Measurements from ENCODE around the gene CYP3A5. TPM values are rescaled to one million over a fixed set of nuclear protein-coding genes. Genes with fewer than 3 reads are reported as not detected.

The CYP3A5 gene
- total RNA-seq, 1 donor from 2014 or later = 15.5 TPM

DNA sequence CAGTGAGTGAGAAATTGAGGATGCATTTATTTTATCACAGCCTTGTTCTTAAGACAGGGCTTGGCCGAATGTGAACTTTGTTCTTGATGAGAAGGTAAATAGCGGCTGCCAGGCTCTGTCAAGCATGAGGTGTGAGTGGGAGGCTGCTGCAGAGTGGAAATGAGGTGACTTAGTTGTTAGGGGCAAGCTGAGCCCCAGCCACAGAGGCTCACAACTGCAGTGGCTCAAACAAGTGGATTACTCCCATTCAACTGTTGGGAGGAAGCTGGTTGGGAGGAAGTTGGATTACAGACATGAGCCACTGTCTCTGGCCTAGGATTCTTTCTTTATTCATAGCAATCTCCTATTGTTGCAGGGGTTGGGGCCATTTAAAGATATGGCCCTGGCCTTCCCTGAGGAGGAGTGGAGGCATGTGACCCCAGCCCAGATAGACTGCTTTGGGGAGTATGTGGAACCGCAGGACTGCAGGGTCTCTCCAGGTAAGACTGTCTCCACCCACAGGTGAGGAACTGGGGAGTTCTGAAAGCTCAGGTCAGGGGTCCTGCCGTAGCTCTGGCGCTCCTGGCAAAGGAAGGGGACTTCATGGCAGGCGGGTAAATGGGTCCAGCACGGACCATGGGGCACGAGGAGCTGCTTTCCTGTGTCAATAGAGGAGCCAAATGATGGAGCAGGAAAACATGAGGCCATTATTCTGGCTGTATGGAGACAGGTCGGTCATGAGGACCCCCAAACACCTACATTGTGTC lies 55.9 kb downstream of the CYP3A5 start:
- no peak overlapping the region for H3K27ac ChIP-seq
- no peak overlapping the region for H3K4me3 ChIP-seq
- H3K36me3 ChIP-seq = peaks cover 100% of the 10 kb centered on the region
- no peaks in the 10 kb centered on the region for H3K4me1 ChIP-seq
- intact Hi-C loops (cut with DNase I) = no loop called here
- DNase-seq (no peak), ATAC-seq (no peak)
- no peaks in the 10 kb centered on the region for H3K9me3 ChIP-seq
- TF ChIP-seq, protein P1, sequence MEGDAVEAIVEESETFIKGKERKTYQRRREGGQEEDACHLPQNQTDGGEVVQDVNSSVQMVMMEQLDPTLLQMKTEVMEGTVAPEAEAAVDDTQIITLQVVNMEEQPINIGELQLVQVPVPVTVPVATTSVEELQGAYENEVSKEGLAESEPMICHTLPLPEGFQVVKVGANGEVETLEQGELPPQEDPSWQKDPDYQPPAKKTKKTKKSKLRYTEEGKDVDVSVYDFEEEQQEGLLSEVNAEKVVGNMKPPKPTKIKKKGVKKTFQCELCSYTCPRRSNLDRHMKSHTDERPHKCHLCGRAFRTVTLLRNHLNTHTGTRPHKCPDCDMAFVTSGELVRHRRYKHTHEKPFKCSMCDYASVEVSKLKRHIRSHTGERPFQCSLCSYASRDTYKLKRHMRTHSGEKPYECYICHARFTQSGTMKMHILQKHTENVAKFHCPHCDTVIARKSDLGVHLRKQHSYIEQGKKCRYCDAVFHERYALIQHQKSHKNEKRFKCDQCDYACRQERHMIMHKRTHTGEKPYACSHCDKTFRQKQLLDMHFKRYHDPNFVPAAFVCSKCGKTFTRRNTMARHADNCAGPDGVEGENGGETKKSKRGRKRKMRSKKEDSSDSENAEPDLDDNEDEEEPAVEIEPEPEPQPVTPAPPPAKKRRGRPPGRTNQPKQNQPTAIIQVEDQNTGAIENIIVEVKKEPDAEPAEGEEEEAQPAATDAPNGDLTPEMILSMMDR (IDR thresholded peaks at IDR 0.05) = no peak
- H3K27me3 ChIP-seq (ENCODE audit: low read depth) = no peaks in the 10 kb centered on the region

DNA sequence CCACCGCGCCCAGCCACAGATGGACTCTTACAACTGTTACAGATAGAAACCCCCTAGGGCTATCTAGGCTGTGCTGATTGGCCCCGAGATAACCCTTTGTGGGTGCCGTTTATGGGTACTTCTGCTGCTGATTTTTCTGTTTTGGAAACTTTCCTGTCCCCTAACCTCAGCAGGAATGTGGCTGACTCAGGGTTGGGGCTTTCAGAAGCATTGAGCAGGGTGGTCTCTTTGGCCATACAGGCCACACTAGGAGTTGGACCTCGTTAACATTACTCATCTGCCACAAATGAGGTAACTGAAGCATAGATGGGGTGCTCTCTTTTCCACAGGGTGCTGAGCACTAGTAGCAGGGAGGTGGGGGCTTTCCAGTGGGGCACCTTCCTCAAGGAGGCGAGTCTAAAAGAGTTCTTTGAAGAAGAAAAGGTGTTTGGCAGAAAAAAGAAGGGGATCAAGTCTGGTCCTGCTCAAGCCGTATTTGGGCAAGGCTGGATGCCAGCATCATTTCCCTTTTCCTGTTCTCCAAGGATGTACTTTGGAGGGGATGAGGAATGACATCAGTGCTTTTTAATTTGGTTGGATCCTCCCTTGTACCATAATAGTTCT lies 56.6 kb downstream of the CYP3A5 start:
- H3K27ac ChIP-seq = no peak overlapping the region
- H3K4me3 ChIP-seq = no peak overlapping the region
- H3K4me1 ChIP-seq = no peaks in the 10 kb centered on the region
- ATAC-seq (no peak), DNase-seq (no peak)
- H3K9me3 ChIP-seq = no peaks in the 10 kb centered on the region
- no peaks in the 10 kb centered on the region for H3K27me3 ChIP-seq (ENCODE audit: low read depth)
- TF ChIP-seq, protein P1 (IDR thresholded peaks at IDR 0.05) = no peak
- intact Hi-C loops (cut with DNase I) = no loop called here
- peaks cover 99% of the 10 kb centered on the region for H3K36me3 ChIP-seq

DNA sequence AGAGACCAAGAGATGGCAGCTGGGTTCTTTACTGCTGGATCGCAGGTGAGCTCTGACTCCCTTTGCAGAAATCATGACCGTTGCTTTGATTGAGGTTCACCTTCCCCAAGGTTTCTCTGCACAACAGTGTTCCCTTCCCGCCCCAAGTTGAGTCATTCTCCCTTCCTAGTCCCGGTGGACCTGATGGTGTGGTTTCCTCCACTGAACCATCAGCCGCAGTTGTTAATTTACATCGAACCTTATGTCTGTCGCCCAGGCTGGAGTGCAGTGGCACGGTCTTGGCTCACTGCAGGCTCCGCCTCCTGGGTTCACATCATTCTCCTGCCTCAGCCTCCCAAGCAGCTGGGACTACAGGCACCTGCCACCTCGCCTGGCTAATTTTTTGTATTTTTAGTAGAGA lies 57.2 kb downstream of the CYP3A5 start:
- intact Hi-C loops (cut with DNase I) = no loop called here
- TF ChIP-seq, protein P1 (IDR thresholded peaks at IDR 0.05) = no peak
- DNase-seq = no peak
- ATAC-seq = no peak
- no peak overlapping the region for H3K4me3 ChIP-seq
- H3K4me1 ChIP-seq = peaks cover 5% of the 10 kb centered on the region
- no peaks in the 10 kb centered on the region for H3K27me3 ChIP-seq (ENCODE audit: low read depth)
- no peak overlapping the region for H3K27ac ChIP-seq
- peaks cover 93% of the 10 kb centered on the region for H3K36me3 ChIP-seq
- no peaks in the 10 kb centered on the region for H3K9me3 ChIP-seq

DNA sequence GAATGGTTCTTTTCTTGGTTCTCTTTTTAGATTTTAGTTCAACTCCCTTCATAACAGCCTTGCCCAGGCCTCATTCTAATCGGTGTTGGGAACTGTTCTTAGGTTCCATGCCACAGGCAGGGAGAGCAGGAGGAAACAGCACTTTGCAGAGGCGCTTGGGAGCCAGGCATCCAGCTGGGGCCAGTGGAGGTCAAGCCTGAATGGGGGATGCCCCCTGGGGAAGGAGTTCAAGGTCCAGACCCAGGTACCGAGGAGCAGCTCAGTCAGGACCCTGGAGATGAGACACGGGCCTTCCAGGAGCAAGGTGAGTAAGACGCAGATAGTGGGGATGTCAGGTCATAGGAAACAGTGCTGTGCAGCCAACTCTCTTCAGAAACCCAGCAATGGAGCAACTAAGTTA lies 58.5 kb downstream of the CYP3A5 start:
- H3K36me3 ChIP-seq = peaks cover 80% of the 10 kb centered on the region
- TF ChIP-seq, protein P1 (IDR thresholded peaks at IDR 0.05) = no peak
- no peak overlapping the region for H3K4me3 ChIP-seq
- intact Hi-C loops (cut with DNase I) = no loop called here
- no peaks in the 10 kb centered on the region for H3K9me3 ChIP-seq
- H3K27ac ChIP-seq = no peak overlapping the region
- no peaks in the 10 kb centered on the region for H3K27me3 ChIP-seq (ENCODE audit: low read depth)
- DNase-seq = no peak
- H3K4me1 ChIP-seq = peaks cover 10% of the 10 kb centered on the region
- ATAC-seq = no peak

DNA sequence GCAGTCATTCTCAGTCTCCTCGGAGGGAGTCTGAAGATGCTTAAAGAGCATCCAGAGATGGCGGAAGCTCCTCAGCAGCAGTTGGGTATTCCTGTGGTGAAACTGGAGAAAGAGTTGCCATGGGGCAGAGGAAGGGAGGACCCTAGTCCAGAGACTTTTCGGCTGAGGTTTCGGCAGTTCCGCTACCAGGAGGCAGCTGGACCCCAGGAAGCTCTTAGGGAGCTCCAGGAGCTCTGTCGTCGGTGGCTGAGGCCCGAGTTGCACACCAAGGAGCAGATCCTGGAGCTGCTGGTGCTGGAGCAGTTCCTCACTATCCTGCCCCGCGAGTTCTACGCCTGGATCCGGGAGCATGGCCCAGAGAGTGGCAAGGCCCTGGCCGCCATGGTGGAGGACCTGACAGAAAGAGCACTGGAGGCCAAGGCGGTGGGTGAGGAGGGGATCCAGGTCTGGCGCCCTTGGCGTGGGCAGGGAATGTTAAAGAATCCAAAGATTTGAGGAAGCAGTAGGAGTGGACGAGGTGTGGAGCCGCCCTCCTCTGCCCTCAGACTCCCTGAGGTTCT lies 60.1 kb downstream of the CYP3A5 start:
- peaks cover 64% of the 10 kb centered on the region for H3K36me3 ChIP-seq
- no peak for ATAC-seq

More for the DNA sequence above, 60.1 kb downstream of the CYP3A5 start:
- intact Hi-C loops (cut with DNase I) = no loop called here
- H3K27me3 ChIP-seq (ENCODE audit: low read depth) = no peaks in the 10 kb centered on the region
- H3K9me3 ChIP-seq = no peaks in the 10 kb centered on the region
- H3K4me3 ChIP-seq = no peak overlapping the region
- TF ChIP-seq, protein P1 (IDR thresholded peaks at IDR 0.05) = no peak
- H3K4me1 ChIP-seq = peaks cover 14% of the 10 kb centered on the region
- DNase-seq = no peak
- H3K27ac ChIP-seq = no peak overlapping the region
